ENCODE results near the gene STARD3.
"Not testable (repeated sequence)": the region's sequence is repeated elsewhere in the genome, so short reads cannot be mapped to it uniquely, and the experiment has no call there.

Gene STARD3

GRCh38 chr17:39636927-39637736 lies at the start of gene STARD3:
TSS of gene STARD3 (plus strand) at chr17:39637144. CDS start at chr17:39653532, 16,388 bp downstream.
- no peaks in the 10 kb centered on the region for H4K20me1 ChIP-seq (ENCODE audit: insufficient read depth, low read length)
- H3K9me2 ChIP-seq (ENCODE audit: low read depth, low read length) = no peaks in the 10 kb centered on the region
- H3K9ac ChIP-seq (ENCODE audit: low read length) = peak within 1 kb of the TSS; percentile 84
- H3K27me3 ChIP-seq (ENCODE audit: insufficient read depth, low read length) = no peaks in the 10 kb centered on the region
- no peaks in the 10 kb centered on the region for H3F3A ChIP-seq (ENCODE audit: insufficient read depth, low read length)
- peak within 1 kb of the TSS; percentile 96 for H3K4me2 ChIP-seq (ENCODE audit: low read length)
- no peaks in the 10 kb centered on the region; the same call in 1 of the 2 replicates for H3K79me2 ChIP-seq (ENCODE audit: insufficient read depth, low read length)
- H3K36me3 ChIP-seq (ENCODE audit: insufficient read depth, low read length) = no peaks in the 10 kb centered on the region
- no peak for TF ChIP-seq CTCF (IDR thresholded peaks at IDR 0.05; ENCODE audit: low read length)
- no peak for TF ChIP-seq EZH2 (IDR thresholded peaks at IDR 0.05; ENCODE audit: borderline replicate concordance, low read length)
- H3K9me3 ChIP-seq (ENCODE audit: low read length) = no peaks in the 10 kb centered on the region
- no peak within 1 kb of the TSS for H2AFZ ChIP-seq (ENCODE audit: low read length)
- H3K4me1 ChIP-seq (ENCODE audit: insufficient read depth, low read length, severe bottlenecking) = peaks cover 28% of the 10 kb centered on the region
- H3K4me3 ChIP-seq (ENCODE audit: low read depth, low read length, poor library complexity, severe bottlenecking) = peak within 1 kb of the TSS; percentile 81
- H3K27ac ChIP-seq (ENCODE audit: low read depth, low read length, poor library complexity, severe bottlenecking) = peak within 1 kb of the TSS; percentile 30

- H3K79me2 ChIP-seq (ENCODE audit: insufficient read depth, low read length); H2AFZ ChIP-seq (ENCODE audit: low read length); H4K20me1 ChIP-seq (ENCODE audit: insufficient read depth, low read length); H3K27me3 ChIP-seq (ENCODE audit: insufficient read depth, low read length); H3K9ac ChIP-seq (ENCODE audit: low read length); H3F3A ChIP-seq (ENCODE audit: insufficient read depth, low read length); H3K9me3 ChIP-seq (ENCODE audit: low read length); H3K36me3 ChIP-seq (ENCODE audit: insufficient read depth, low read length); H3K27ac ChIP-seq (ENCODE audit: low read depth, low read length, poor library complexity, severe bottlenecking); H3K4me1 ChIP-seq (ENCODE audit: insufficient read depth, low read length, severe bottlenecking); H3K9me2 ChIP-seq (ENCODE audit: low read depth, low read length); H3K4me3 ChIP-seq (ENCODE audit: low read depth, low read length, poor library complexity, severe bottlenecking); H3K4me2 ChIP-seq (ENCODE audit: low read length): not testable (repeated sequence)
Measured at GRCh38 chr17:39590180-39590579, 46.8 kb upstream of the STARD3 start.

- Histone ChIP-seq H3K9ac (ENCODE audit: low read length) (no peak overlapping the region), H3K27ac (ENCODE audit: low read depth, low read length, poor library complexity, severe bottlenecking) (no peak overlapping the region), H3K9me3 (ENCODE audit: low read length) (no peaks in the 10 kb centered on the region), H4K20me1 (ENCODE audit: insufficient read depth, low read length) (no peaks in the 10 kb centered on the region), H3K27me3 (ENCODE audit: insufficient read depth, low read length) (peaks cover 3% of the 10 kb centered on the region; the same call in 1 of the 2 replicates), H3K79me2 (ENCODE audit: insufficient read depth, low read length) (no peaks in the 10 kb centered on the region), H3F3A (ENCODE audit: insufficient read depth, low read length) (no peaks in the 10 kb centered on the region), H3K4me2 (ENCODE audit: low read length) (no peak overlapping the region), H2AFZ (ENCODE audit: low read length) (no peak overlapping the region), H3K4me3 (ENCODE audit: low read depth, low read length, poor library complexity, severe bottlenecking) (no peak overlapping the region), H3K4me1 (ENCODE audit: insufficient read depth, low read length, severe bottlenecking) (no peaks in the 10 kb centered on the region), H3K36me3 (ENCODE audit: insufficient read depth, low read length) (no peaks in the 10 kb centered on the region), H3K9me2 (ENCODE audit: low read depth, low read length) (no peaks in the 10 kb centered on the region)
- TF ChIP-seq EZH2 (IDR thresholded peaks at IDR 0.05; ENCODE audit: borderline replicate concordance, low read length) (no peak), CTCF (IDR thresholded peaks at IDR 0.05; ENCODE audit: low read length) (no peak)
Measured at GRCh38 chr17:39591958-39592954, 44.7 kb upstream of the STARD3 start.
